Mucosa of gallbladder (tissue), 1 donor: ENCODE data around the gene GPX5. TPM values are rescaled to one million over a fixed set of nuclear protein-coding genes. Genes with fewer than 3 reads are reported as not detected.

Experiments
- DNase-seq: peaks from one replicate; pipeline ENCODE4 v3.0.0-alpha.2; 2020; ENCODE audit warnings: low spot score
- total RNA-seq: library from RNA; stranded (reverse); gene quantifications from one replicate; pipeline ENCODE4 v1.2.1, GENCODE V29; 2021
- donor health status: DM: no; HTN: no; CAD: no.

Gene GPX5
- total RNA-seq, 1 donor from 2014 or later = not detected

DNA sequence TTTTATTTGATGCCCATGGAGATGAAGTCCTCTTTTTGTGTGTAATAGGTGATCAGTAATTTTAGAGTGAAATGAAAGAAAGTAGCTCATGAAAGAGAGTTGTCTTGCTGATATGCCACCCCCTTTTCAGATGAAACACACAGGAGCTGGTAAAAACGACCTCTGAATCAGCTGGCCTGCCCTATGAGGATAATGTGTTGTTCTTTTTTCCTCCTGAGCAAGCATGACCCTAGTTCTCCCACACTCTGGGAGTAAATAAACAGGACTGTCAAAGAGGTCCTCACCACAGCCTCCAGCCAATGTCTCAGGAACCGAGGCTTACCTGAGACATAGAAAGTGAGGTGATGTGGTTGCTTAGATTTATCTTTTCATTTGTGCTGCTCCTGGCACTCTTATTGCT is 29.5 kb downstream of the GPX5 start:
- DNase-seq = no peak

DNA sequence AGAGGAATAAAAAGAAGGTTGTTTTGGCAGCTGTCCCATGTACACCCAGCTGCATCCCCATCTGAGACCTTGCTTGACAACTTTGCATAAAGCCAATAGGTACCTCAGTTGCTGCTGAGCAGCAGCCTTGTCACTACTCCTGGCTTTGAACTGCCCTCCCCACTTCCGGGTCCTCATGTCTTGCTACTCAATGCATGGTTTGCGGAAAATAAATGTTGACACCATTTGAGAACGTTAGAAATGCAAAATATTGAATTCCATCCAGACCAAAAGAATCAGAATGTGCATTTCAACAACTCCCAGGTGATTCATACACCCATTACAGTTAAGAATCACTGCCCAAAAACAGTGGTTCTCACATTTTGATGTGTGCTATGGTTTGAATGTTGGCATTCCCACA is 32.9 kb downstream of the GPX5 start:
- DNase-seq = no peak

DNA sequence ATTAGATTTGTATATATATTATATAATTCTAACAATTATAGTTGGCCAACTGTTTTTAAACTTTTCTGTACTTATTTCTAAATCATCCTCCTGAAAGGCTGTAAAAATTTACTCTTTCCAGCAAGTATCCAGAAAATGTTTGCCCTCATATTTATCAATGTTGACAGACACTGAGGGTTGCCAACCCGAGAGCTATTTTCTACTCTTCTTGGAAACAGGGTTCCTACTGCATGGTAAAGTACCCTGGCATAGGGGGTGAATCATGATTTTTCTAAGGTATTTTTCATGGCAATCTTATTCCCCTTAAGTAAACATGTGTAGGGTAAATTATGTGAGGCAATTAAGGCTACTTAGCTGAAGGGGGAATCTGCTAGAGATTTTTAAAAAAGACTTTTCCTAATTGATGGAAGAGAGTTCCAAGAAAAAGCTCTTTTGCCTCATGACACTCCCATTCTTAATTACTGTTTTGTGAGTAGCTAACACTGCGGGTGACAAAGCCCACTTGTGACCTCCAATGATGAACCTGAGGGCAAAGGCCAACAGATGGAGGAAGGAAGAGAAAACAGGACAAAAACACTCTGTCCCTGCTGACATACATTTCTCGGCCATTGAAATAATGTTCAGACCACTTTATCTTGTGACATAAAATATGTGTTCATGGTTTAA is 37.9 kb downstream of the GPX5 start:
- no peak for DNase-seq

DNA sequence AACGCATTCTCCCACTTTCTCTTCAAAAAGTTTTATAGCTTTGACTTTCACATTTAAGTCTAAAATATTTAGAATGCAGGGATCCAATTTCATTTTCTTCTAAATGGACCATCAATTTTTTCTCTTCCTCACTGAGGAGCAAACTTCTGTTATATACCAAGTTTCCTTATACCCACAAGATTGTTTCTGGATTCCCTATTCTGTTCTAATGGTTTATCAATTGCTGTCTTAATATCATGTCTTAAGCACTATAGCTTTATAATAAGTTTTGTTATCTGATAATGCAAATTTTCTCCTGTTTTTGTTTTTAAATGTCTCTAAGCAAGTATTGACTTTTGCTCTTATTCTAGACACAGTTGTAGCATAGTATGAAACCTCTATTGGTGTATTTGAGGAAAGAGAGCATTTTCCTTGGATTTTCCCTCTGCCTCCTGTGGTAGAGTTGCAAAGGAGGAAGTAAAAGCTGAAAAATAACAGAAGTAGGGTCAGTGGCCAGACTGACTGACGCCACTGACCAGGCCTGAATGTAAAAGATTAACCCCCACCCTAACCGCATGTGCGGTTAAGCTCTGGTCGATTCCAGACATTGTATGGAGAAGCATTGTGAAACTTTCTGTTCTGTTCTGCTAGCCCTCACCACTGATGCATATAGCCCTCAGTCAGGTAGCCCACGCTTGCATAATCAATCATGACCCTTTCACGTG is 40.3 kb downstream of the GPX5 start:
- DNase-seq = no peak

DNA sequence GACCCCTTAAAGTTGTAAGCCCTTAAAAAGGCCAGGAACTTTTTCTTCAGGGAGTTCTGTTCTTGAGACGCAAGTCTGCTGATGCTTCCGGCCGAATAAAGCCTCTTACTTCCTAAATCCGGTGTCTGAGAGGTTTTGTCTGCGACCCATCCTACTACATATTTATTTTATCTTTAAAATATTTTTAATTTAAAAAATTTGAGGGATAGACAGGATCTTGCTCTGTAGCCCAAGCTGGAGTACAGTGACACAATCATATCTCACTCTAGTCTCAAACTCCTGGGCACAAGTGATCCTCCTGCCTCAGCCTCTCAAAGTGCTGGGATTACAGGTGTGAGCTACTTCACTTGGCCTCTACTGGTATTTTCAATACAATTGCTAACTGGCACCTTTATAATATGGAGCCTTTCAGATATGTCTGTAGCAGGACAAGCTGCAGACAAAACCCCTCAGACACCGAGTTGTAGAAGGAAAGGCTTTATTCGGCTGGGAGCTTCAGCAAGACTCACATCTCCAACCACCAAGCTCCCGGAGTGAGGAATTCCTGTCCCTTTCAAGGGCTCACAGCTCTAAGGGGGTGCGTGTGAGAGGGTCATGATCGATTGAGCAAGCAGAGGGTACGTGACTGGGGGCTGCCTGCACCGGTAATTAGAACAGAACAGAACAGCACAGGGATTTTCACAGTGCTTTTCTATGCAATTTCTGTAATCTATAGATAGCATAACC is 41.0 kb downstream of the GPX5 start:
- DNase-seq = no peak

DNA sequence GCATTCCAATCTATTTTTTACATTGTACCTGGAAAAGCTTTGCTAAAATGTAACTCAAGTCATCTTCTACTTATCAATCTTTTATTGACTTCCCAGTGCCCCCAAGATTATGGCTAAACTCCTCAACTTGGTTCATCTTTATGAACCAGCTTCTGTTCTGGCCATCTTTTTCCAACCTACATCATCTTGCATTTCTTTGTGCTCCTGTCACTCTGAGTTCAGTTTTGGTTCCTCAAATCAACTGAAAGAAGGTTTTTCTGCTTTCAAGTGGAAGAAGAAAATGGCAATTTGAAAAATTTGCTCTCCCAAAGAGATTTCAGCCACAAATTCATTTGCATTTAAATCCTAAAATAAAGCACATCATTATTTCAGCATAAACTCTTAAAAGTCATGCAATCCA is 41.8 kb downstream of the GPX5 start:
- no peak for DNase-seq

DNA sequence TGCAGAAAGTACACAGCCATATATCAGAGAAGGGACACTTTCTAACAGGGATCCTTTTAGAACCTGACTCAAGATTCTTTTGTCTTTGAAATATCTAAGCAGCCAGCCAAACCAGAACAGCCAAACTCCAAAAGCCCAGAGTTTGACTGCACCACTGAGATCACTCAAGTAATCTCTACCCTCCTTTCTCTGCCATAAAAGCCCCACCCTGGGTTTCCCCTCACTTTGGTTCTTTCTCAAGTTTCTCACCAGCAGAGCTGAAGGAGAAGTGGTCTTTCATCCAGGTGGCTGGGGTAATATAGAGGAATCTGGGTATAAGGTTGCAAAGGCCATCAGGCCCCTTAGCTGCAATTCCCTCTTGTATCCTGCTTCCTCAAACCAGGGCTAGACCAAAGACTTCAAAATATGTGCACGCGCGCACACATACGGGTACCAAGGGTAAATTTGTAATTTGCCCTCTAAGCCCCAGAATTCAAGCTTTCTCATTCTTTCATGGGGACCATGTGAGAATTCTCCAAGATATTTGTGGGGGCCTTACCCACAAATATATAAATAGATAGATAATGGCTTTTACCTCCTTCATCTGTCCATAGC is 42.9 kb downstream of the GPX5 start:
- DNase-seq = no peak

DNA sequence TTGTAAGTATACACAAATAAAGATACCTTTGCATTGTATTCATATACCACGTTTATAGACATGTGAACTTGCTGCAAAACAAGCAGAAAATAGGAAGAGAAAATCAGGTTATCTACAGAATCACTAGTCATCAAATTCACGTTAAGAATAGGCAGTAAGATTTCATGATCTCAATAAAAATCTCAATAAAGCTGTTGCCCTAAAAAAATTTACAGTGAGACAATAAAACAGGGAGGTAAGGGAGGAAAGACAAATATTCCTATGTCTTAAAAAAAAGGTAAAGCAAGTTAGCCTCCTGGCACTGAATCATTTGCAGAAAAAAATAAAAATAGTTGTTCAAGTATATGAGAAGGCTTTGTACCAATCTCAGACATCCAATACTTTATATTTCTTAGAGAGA is 44.1 kb downstream of the GPX5 start:
- DNase-seq = no peak

DNA sequence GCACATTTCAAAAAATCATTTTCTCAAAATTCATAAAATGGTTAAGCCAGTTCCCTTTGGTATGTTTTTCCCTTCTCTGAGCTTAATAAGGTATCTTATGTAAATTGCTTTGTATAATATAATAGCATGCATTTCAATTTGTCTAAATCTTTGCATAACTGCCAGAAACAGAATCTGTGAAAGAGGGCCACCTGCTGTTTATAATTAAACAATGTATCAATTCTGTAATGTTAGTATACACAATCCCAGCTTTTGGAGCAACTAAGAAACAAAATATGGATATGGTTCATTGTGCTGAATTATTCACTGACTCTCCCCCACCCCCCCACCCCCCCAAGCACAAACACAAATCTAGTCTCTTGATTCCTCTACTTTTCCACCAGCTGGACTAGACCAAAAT is 54.8 kb downstream of the GPX5 start:
- DNase-seq = no peak

DNA sequence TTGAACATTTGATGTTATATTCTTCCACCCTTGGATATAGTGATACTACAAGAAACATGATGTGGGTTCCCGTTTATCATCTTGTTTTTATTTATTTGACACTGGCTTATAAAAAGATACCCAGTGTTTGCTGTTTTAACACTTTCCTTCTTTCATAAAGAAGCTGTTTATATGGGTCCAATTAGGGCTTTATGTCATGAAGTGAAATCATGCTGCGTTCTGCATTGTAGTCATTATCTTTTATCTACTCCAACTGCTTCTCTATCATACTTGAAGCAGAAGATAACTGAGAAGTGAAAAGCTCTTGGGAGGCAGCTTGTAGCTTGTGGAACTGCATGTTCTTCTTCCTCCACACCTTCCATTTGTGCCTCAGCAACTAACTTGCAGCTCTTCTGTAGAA is 57.8 kb downstream of the GPX5 start:
- no peak for DNase-seq

Other genes starting within 250 kb of the GPX5 start
- 1.8 TPM for gene PGBD1, start 244.3 kb upstream of the GPX5 start, total RNA-seq
- gene ZSCAN31, start 189.7 kb upstream of the GPX5 start, total RNA-seq = 38.4 TPM
- 8.6 TPM for gene ZKSCAN3, start 175.9 kb upstream of the GPX5 start, total RNA-seq
- 5.8 TPM for gene ZSCAN12, start 126.1 kb upstream of the GPX5 start, total RNA-seq
- gene ZSCAN23, start 82.4 kb upstream of the GPX5 start, total RNA-seq = 3.8 TPM
- gene GPX6, start 10.1 kb upstream of the GPX5 start, total RNA-seq = not detected